ENCODE results near the gene COQ7. TPM values are rescaled to one million over a fixed set of nuclear protein-coding genes. Genes with fewer than 3 reads are reported as not detected.

Gene COQ7
- polyA plus RNA-seq, 1 of the 3 experiments (the other 2 are of a cell fraction), result 24.0 TPM

GRCh38 chr16:19020689-19021088 is 46.7 kb upstream of the COQ7 start:
- H3K9me2 ChIP-seq, result no peaks in the 10 kb centered on the region
- no peaks in the 10 kb centered on the region for H3K27me3 ChIP-seq (ENCODE audit: insufficient read depth)
- H3F3A ChIP-seq (replicated peaks; ENCODE audit: insufficient read depth), result no peaks in the 10 kb centered on the region
- no peaks in the 10 kb centered on the region for H3K79me2 ChIP-seq (ENCODE audit: insufficient read depth)
- no peak for DNase-seq
- no peak overlapping the region for H2AFZ ChIP-seq (ENCODE audit: low read depth)
- no peak overlapping the region for H3K4me3 ChIP-seq (ENCODE audit: low read depth in 2 of 2, low read length in 1 of 2)
- H3K9me3 ChIP-seq, result no peaks in the 10 kb centered on the region
- ChIA-PET CTCF (interaction anchor here (1.1 kb wide), 1 partner anchor 10 kb away, joined by 3 read pairs; no protein-coding TSS in a partner anchor), POLR2A (no interaction called here)
- no peak for TF ChIP-seq SMC3 (IDR thresholded peaks at IDR 0.05; ENCODE audit: low read depth, low read length)
- TF ChIP-seq POLR2AphosphoS5 (IDR thresholded peaks at IDR 0.05; ENCODE audit: low read depth, low read length), result no peak
- TF ChIP-seq NRF1 (IDR thresholded peaks at IDR 0.05; ENCODE audit: low read depth, low read length), result no peak
- no peak for TF ChIP-seq EZH2phosphoT487 (IDR thresholded peaks at IDR 0.05; ENCODE audit: borderline replicate concordance, low read depth)
- no peak for TF ChIP-seq RFX5 (IDR thresholded peaks at IDR 0.05; ENCODE audit: low read length)
- no peak for TF ChIP-seq ELF1 (IDR thresholded peaks at IDR 0.05)
- no peak for TF ChIP-seq GABPA (IDR thresholded peaks at IDR 0.05; ENCODE audit: low read depth)
- TF ChIP-seq USF1 (IDR thresholded peaks at IDR 0.05; ENCODE audit: borderline replicate concordance, low read depth), result no peak
- no peak for TF ChIP-seq RAD21 (IDR thresholded peaks at IDR 0.05; ENCODE audit: low read length)
- TF ChIP-seq TAF1 (IDR thresholded peaks at IDR 0.05; ENCODE audit: borderline replicate concordance, low read depth, low read length), result no peak
- TF ChIP-seq MXI1 (IDR thresholded peaks at IDR 0.05; ENCODE audit: low read depth, low read length), result no peak
- TF ChIP-seq RCOR1 (IDR thresholded peaks at IDR 0.05; ENCODE audit: low read length), result no peak
- TF ChIP-seq ZBTB33 (IDR thresholded peaks at IDR 0.05; ENCODE audit: borderline replicate concordance, low read depth), result no peak
- TF ChIP-seq REST (IDR thresholded peaks at IDR 0.05; ENCODE audit: low read depth, low read length), result no peak
- TF ChIP-seq FOXM1 (IDR thresholded peaks at IDR 0.05; ENCODE audit: low read depth), result no peak
- TF ChIP-seq TEAD4 (IDR thresholded peaks at IDR 0.05; ENCODE audit: borderline replicate concordance, insufficient read depth), result no peak
- TF ChIP-seq TCF12 (IDR thresholded peaks at IDR 0.05), result no peak
- no peak for TF ChIP-seq EP300 (IDR thresholded peaks at IDR 0.05; ENCODE audit: borderline replicate concordance in 1 of 2, low read depth in 1 of 2, low read length in 1 of 2)
- H3K4me2 ChIP-seq, result no peak overlapping the region
- H3K27ac ChIP-seq (ENCODE audit: low read depth in 2 of 2, low read length in 1 of 2), result no peak overlapping the region
- H4K20me1 ChIP-seq (ENCODE audit: insufficient read depth), result no peaks in the 10 kb centered on the region
- peaks cover 0 to 4% of the 10 kb centered on the region in 2 experiments for H3K36me3 ChIP-seq (replicated peaks in 1 of 2; ENCODE audit: control insufficient read depth in 1 of 2, insufficient read depth in 2 of 2, low read length in 1 of 2)
- 86% methylated on average over 4 of the region's 4 CpGs for WGBS (ENCODE audit: low lambda C conversion rate)
- H3K9ac ChIP-seq, result no peak overlapping the region
- no peaks in the 10 kb centered on the region for H3K4me1 ChIP-seq (ENCODE audit: control insufficient read depth in 1 of 2, insufficient read depth in 2 of 2, low read depth in 1 of 2, low read length in 1 of 2)

All from SK-N-SH (cell line).